Panc1 (cell line): ENCODE measurements around the gene INO80.

Experiments used
- CTCF ChIP-seq: fragments of 450-650 bp; IDR thresholded peaks from 2 replicates; pipeline ENCODE4 v1.5.1; 2017; ENCODE audit warnings: mild to moderate bottlenecking
- POLR2AphosphoS5 ChIP-seq: IDR thresholded peaks from 2 replicates; pipeline ENCODE4 v1.6.1; 2012; ENCODE audit warnings: mild to moderate bottlenecking, low read depth, low read length, moderate library complexity
- TCF7L2 ChIP-seq: IDR thresholded peaks from 2 replicates; pipeline ENCODE4 v1.6.1; 2011; ENCODE audit warnings: mild to moderate bottlenecking, low read depth, low read length, inconsistent platforms

- TF ChIP-seq CTCF, result no peak
- no peak for TF ChIP-seq POLR2AphosphoS5
- no peak for TF ChIP-seq TCF7L2
Observed at GRCh38 chr15:40942878-40943277, 173.2 kb downstream of the INO80 start.
